HL-60 (cell line): ENCODE results near the gene RAI14.

Experiments used
- DNase-seq, 2 experiments: peaks; one replicate each; pipeline ENCODE4 v3.0.0-alpha.2; 2010 to 2020; ENCODE audit warnings: low read depth in 1 of 2, low spot score in 1 of 2
- H3K27ac ChIP-seq: fragments of 250-450 bp; sonication (Bioruptor Pico); replicated peaks from 2 replicates; pipeline ENCODE4 v1.5.1; 2020; ENCODE audit warnings: mild to moderate bottlenecking, moderate library complexity
- H3K27me3 ChIP-seq: fragments of 250-450 bp; sonication (Bioruptor Pico); 2 replicates; pipeline ENCODE4 v1.5.1; 2021; ENCODE audit warnings: mild to moderate bottlenecking, moderate library complexity; ENCODE audit not compliant: insufficient read depth, poor library complexity, severe bottlenecking
- H3K4me3 ChIP-seq: replicated peaks from 2 replicates; pipeline ENCODE4 v1.5.1; 2011; ENCODE audit warnings: mild to moderate bottlenecking, control low read depth, low read length; ENCODE audit not compliant: insufficient read depth
- GABPA ChIP-seq: IDR thresholded peaks from 2 replicates; pipeline ENCODE4 v1.6.1; 2012; ENCODE audit warnings: low read depth
- POLR2AphosphoS5 ChIP-seq: IDR thresholded peaks from 2 replicates; pipeline ENCODE4 v1.6.1; 2012; ENCODE audit warnings: low read depth
- SPI1 ChIP-seq: IDR thresholded peaks from 2 replicates; pipeline ENCODE4 v1.6.1; 2012; ENCODE audit warnings: low read depth, mild to moderate bottlenecking, borderline replicate concordance
- TF ChIP-seq, protein P1 (sequence below): IDR thresholded peaks from one replicate; pipeline ENCODE4 v1.5.1; 2011; ENCODE audit warnings: low read length, control low read depth, inconsistent platforms; ENCODE audit not compliant: insufficient read depth
- TF ChIP-seq, protein P2 (sequence below): IDR thresholded peaks from 2 replicates; pipeline ENCODE4 v1.6.1; 2012; ENCODE audit warnings: low read depth; ENCODE audit not compliant: insufficient replicate concordance

Gene RAI14

DNA sequence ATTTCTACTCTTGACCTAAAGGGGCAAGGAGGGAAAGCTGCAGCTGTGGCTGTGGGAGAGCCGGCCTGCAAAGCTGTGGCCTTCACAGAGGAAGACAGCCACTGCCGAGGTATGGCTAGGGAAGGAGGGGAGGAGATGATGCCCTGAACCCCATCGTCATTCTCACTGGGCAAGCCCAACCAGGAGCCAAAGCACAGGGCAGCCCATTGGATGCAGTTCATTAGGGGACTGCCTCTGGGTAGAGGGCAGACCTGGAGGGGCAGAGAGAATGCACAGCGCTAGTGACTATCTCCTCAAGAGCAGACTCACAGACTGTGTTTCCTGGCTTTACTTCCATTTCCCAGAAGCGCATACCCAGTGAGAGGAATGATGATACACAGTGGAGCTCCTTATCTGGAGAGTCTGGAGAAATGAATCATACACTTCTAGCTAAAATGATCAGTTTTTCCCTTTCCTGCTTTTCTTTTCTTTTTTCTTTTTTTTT lies 135.7 kb downstream of the RAI14 start:
- DNase-seq: no peak
- H3K4me3 ChIP-seq: no peak overlapping the region
- TF ChIP-seq, protein P1, sequence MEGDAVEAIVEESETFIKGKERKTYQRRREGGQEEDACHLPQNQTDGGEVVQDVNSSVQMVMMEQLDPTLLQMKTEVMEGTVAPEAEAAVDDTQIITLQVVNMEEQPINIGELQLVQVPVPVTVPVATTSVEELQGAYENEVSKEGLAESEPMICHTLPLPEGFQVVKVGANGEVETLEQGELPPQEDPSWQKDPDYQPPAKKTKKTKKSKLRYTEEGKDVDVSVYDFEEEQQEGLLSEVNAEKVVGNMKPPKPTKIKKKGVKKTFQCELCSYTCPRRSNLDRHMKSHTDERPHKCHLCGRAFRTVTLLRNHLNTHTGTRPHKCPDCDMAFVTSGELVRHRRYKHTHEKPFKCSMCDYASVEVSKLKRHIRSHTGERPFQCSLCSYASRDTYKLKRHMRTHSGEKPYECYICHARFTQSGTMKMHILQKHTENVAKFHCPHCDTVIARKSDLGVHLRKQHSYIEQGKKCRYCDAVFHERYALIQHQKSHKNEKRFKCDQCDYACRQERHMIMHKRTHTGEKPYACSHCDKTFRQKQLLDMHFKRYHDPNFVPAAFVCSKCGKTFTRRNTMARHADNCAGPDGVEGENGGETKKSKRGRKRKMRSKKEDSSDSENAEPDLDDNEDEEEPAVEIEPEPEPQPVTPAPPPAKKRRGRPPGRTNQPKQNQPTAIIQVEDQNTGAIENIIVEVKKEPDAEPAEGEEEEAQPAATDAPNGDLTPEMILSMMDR: no peak
- TF ChIP-seq SPI1 (no peak), GABPA (no peak), POLR2AphosphoS5 (no peak)
- TF ChIP-seq, protein P2, sequence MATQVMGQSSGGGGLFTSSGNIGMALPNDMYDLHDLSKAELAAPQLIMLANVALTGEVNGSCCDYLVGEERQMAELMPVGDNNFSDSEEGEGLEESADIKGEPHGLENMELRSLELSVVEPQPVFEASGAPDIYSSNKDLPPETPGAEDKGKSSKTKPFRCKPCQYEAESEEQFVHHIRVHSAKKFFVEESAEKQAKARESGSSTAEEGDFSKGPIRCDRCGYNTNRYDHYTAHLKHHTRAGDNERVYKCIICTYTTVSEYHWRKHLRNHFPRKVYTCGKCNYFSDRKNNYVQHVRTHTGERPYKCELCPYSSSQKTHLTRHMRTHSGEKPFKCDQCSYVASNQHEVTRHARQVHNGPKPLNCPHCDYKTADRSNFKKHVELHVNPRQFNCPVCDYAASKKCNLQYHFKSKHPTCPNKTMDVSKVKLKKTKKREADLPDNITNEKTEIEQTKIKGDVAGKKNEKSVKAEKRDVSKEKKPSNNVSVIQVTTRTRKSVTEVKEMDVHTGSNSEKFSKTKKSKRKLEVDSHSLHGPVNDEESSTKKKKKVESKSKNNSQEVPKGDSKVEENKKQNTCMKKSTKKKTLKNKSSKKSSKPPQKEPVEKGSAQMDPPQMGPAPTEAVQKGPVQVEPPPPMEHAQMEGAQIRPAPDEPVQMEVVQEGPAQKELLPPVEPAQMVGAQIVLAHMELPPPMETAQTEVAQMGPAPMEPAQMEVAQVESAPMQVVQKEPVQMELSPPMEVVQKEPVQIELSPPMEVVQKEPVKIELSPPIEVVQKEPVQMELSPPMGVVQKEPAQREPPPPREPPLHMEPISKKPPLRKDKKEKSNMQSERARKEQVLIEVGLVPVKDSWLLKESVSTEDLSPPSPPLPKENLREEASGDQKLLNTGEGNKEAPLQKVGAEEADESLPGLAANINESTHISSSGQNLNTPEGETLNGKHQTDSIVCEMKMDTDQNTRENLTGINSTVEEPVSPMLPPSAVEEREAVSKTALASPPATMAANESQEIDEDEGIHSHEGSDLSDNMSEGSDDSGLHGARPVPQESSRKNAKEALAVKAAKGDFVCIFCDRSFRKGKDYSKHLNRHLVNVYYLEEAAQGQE: no peak
- H3K27me3 ChIP-seq: no peaks in the 10 kb centered on the region
- H3K27ac ChIP-seq: no peak overlapping the region

DNA sequence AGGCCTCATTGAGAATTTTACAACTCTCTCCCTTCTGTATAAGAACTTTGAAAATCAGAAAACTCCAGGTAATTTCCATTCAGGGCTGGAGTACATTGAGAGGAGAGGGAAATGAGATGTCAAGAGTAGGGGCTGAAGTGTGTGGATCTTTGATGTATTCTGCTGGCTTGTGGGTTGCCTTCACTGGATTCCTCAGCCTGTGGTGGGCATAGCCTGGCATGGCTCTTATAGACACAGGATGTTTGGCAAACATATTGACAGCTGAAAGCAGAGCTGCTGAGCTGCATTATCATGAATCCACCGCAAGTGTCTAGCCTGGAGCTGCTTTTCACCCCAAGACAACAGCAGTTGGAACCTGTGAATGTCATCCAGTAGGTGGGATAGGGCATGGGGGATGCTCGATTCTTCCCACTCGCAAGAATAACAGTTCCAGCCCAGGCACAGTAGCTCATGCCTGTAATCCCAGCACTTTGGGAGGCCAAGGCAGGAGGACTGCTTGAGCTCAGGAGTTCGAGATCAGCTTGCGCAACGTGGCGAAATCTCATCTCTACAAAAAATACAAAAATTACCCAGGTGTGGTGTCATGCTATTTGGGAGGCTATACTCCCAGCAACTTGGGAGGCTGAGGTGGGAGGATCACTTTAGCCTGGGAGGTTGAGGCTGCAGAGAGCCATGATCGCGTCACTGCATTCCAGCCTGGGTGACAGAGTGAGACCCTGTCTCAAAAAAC lies 146.9 kb downstream of the RAI14 start:
- Histone ChIP-seq H3K4me3 (no peak overlapping the region), H3K27ac (no peak overlapping the region), H3K27me3 (no peaks in the 10 kb centered on the region)
- TF ChIP-seq SPI1: no peak
- TF ChIP-seq GABPA: no peak
- TF ChIP-seq POLR2AphosphoS5: no peak
- TF ChIP-seq, protein P1: no peak
- TF ChIP-seq, protein P2: no peak
- no peak for DNase-seq

DNA sequence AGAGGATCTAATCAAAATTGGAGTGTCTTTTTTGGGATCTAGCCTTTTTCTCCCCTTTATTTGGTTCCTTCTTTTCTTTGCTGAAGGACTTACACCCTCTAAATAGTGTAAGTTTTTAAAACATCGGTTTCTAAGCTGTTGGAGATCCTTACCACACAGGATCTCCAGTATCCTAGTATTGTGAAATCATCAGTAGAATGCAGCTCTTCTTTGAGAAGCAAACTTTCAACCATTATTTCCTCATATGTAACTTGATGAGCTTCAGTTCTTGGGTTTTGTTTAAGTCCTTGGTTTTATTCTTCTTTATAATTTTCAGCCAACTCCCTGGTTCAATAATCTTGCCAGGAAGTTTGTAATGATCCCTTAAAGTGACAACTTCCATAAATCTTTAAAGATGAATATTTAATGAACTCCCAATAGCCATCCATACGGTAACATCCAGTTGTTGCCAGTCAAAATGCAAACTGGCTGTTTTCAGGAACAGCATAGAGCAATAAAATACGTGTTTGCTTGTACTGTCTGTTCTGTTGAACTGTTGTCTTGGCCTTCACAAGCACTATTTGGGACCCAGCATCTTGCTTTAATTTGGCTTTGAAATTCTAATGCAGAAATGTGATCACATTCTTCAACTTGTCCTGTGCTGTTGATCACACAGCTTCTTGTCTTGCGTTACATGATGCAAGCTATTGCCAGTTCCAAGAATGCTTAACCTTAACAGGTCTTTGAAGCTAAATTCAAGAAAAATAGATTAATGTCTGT lies 148.0 kb downstream of the RAI14 start:
- Histone ChIP-seq H3K27me3 (no peaks in the 10 kb centered on the region), H3K4me3 (no peak overlapping the region), H3K27ac (no peak overlapping the region)
- no peak for TF ChIP-seq POLR2AphosphoS5
- DNase-seq: no peak

DNA sequence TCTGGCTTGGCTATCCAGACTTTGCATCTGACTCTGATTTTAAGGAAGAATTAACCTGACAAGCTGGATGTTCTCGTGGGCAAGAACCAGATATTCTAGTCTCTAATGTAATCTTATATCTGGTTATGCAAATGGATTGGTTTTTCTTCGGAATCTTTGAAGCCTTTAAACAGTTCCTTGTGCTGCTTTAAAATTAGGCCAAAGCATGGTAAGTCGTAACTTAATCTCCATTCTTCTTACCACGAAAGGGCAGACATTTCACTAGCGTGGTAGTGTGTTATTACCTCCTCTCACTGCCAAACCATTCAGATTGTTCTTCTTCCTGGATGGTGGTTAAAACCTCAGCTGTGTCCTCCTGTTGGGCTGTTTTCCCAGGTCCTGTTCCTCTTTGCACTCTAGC lies 148.8 kb downstream of the RAI14 start:
- TF ChIP-seq, protein P2: no peak
- TF ChIP-seq, protein P1: no peak
- TF ChIP-seq SPI1 (no peak), GABPA (no peak), POLR2AphosphoS5 (no peak)
- H3K4me3 ChIP-seq: no peak overlapping the region
- H3K27me3 ChIP-seq: no peaks in the 10 kb centered on the region
- H3K27ac ChIP-seq: no peak overlapping the region
- DNase-seq: no peak
